Activated CD8-positive, alpha-beta memory T cell treated with anti-CD3 and anti-CD28 coated beads, Interleukin-2, amount 50 U/mL, for 1 hour (primary cell): ENCODE measurements around the gene FREY1.
A peak's percentile ranks its signal among the peaks of the same experiment; 100 is the strongest.
"Not testable (repeated sequence)": the region's sequence is repeated elsewhere in the genome, so short reads cannot be mapped to it uniquely, and the experiment has no call there.

Source experiments
- DNase-seq: peaks from one replicate; pipeline ENCODE4 v3.0.0-alpha.2; 2020; ENCODE audit errors: extremely low read depth

Gene FREY1

GRCh38 chr11:45913942-45914635, 7.0 kb upstream of the FREY1 start:
- DNase-seq: no peak

GRCh38 chr11:45913514-45913913, 6.4 kb upstream of the FREY1 start:
- DNase-seq: no peak

DNA sequence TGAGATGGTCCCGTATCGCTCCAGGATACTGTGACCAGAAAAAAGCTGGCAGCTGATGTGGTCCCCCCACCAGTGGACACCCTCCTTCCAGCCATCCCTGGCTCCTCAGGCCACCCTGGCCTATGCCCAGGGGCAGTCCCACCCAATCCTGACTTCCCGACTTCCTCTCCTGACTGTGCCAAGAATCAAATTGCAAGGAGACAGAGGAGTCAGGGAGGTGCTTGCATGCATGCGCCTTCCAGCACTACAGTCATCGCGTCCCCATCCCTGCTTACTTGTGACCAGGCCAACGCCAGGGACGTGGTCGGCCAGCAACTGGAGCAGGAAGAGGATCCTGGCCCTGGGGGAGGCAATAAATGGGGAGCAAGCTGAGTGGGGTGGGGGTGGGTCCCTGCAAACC, 3.6 kb upstream of the FREY1 start:
- no peak for DNase-seq

DNA sequence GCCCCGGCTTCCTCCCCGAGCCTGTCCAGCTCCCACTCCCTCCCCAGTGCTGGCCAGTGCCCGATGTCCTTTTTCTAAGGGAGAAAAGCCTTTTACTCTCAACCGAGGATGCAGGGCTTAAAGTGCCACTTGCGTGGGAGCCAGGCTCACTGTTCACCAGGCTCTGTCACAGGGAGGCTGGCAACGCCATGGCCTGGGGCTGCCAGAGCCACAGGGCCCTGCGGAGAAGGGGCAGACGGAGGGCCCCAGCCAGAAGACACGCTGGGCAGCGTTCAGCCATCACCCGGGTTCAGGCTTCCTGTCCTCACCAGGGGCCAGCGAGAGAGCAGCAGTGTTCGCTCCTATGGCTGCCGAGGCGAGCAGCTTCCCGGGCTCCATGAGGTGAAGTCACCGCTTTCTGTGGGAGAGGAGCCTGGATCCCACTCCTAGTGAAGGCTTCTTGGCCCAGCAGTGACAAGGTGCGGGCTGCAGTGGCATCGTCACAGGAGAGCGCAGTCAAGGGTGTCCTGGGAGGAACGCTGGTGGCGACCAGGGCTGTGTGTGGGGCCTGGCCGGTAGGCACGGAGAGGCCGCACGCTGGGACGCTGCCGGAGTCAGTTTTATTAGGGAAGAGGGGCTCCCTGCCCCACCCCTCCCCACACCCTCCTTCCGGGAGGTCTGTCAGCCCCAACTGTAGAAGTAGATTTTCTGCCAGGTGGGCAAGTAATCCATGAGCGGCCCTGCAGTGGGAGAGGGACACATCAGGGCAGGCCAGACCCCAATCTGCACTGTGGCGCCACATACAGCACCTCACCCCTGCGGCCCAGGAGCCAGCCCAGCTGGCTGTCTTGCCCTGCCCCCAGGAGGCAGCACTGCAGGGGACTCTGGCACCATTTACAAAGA, 2.8 kb upstream of the FREY1 start:
- no peak for DNase-seq

- no peak for DNase-seq
These were observed 870 bp upstream of the FREY1 start for GRCh38 chr11:45907911-45908370.

- DNase-seq: no peak
These were observed 882 bp downstream of the FREY1 start for GRCh38 chr11:45906096-45906682.

DNA sequence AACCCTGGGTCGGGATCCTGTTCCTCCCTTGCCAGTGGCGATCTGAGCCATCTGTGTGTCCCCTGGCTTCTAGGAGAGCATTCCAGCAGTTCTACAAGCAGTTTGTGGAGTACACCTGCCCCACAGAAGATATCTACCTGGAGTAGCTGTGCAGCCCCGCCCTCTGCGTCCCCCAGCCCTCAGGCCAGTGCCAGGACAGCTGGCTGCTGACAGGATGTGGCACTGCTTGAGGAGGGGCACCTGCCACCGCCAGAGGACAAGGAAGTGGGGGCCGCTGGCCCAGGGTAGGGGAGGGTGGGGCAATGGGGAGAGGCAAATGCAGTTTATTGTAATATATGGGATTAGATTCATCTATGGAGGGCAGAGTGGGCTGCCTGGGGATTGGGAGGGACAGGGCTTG, 1.5 kb downstream of the FREY1 start:
- not testable (repeated sequence) for DNase-seq

GRCh38 chr11:45905095-45905494, 2.0 kb downstream of the FREY1 start:
- no peak for DNase-seq

DNA sequence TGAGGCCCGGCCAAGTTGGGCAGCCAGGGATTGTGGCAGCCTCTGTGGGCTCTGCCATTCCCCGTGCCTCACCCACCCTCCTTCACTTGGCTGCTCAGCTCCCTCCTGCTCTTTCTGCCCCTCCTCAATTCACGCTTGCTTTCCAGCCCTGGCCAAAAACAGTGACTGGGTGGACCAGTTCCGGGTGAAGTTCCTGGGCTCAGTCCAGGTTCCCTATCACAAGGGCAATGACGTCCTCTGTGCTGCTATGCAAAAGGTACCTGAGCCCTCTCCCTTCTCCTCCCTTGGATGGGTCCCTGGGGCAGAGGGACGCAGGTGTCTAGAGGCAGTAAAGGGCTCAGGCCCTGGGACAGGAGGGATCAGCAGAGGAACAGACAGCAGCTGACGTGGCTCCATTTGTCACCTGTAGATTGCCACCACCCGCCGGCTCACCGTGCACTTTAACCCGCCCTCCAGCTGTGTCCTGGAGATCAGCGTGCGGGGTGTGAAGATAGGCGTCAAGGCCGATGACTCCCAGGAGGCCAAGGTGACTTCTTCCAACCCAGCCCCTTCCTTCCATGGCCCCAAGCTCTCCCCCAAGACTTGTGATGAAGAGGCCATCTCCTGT, 2.7 kb downstream of the FREY1 start:
- DNase-seq: no peak

- no peak for DNase-seq
These were observed 4.4 kb downstream of the FREY1 start for GRCh38 chr11:45902452-45903380.

GRCh38 chr11:45901626-45902025, 5.4 kb downstream of the FREY1 start:
- DNase-seq: no peak

- no peak for DNase-seq
These were observed 6.0 kb downstream of the FREY1 start for GRCh38 chr11:45900916-45901617.

- not testable (repeated sequence) for DNase-seq
These were observed 6.8 kb downstream of the FREY1 start for GRCh38 chr11:45900175-45900800.

- peak; percentile 36 for DNase-seq
These were observed 7.5 kb downstream of the FREY1 start for GRCh38 chr11:45899448-45900174.

DNA sequence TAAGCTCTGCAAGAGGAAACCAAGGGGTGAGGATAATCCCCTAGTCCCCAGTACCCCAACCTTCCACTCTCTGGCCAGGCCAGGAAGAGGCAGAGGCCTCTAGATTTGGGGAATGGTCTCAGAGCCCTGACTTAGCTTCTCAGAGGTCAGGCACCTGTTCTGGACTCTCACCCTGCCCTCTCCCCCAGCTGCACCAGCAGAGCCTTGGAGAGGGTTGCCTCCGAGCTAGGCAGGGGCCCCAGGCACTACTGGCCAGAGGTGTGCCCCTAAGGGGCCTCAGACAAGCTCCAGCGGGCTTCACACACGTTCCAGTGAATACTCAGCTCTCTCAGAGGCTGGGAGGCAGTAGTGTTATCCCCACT, 8.0 kb downstream of the FREY1 start:
- DNase-seq: no peak

DNA sequence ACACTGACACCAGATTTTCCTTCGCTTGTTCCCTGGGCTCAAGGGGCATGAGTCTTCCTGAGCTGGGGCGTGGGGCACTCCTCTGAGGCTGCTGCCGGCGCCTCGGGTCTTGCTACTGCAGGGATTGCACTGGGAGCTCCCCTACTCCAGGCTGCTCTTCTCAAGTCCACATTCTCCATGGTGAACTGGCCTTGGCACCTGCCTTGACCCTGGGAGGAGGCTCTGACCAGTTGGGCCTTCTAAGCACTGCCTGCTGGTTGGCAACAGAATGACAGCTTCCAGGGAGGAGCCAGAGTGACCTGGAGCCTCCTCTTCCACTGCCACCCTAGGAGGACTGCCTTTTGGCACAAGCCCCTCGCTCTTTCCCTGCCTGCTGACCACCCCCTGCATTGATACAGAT, 9.5 kb downstream of the FREY1 start:
- DNase-seq: no peak

GRCh38 chr11:45896422-45896984, 10.6 kb downstream of the FREY1 start:
- DNase-seq: no peak

DNA sequence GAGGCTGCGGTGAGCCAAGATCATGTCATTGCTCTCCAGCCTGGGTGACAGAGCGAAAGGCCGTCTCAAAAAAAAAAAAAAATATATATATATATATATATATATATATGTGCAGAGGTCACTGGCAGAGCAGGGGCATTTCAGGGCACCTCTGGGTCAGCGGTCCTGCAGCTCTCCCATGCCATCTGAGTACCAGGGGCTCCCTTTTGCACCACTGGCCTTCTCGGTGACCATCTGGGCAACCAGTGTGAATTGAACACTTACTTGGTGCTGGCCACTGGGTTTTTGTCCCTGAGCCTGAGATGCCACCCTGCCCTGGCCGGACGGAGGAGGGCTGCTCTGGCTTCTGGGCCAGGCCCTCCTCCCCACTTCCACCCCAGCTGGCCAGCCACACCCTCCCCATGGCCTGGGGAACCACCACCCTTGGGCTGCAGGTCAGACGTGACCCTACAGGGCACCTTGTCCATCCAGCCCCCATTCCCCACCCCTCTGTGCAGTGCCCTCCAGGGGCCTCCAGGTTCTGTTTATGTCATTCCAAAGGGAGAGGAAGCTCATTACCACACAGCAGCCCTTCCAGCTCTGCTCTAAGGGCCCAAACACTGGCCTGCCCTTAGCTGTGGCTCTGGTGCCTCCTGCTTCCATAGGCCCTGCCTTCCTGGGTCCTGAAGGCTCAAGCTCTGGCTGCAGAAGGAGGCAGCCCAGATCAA, 11.4 kb downstream of the FREY1 start:
- DNase-seq: no peak
